Chondrocyte (in vitro differentiated cells): Measurements from ENCODE around the gene PRPF19. TPM values are rescaled to one million over a fixed set of nuclear protein-coding genes. Genes with fewer than 3 reads are reported as not detected.
A peak's percentile ranks its signal among the peaks of the same experiment; 100 is the strongest.

Experiments
- DNase-seq: peaks from one replicate; pipeline ENCODE4 v3.0.0; 2021; ENCODE audit warnings: mixed read lengths, low spot score
- H3K27ac Mint-ChIP-seq: one replicate; pipeline ENCODE4 v1.8.0; 2021; ENCODE audit warnings: mild to moderate bottlenecking, moderate library complexity, mixed read lengths; ENCODE audit not compliant: unreplicated experiment
- H3K27me3 Mint-ChIP-seq: 2 replicates; pipeline ENCODE4 v1.8.0; 2021; ENCODE audit warnings: low read depth, mixed read lengths
- H3K36me3 Mint-ChIP-seq: 2 replicates; pipeline ENCODE4 v1.8.0; 2021; ENCODE audit warnings: low read depth, mixed read lengths
- H3K4me1 Mint-ChIP-seq: 2 replicates; pipeline ENCODE4 v1.8.0; 2021; ENCODE audit warnings: low read depth, mild to moderate bottlenecking, mixed read lengths
- H3K4me3 Mint-ChIP-seq: one replicate; pipeline ENCODE4 v1.8.0; 2021; ENCODE audit warnings: mild to moderate bottlenecking, moderate library complexity, mixed read lengths; ENCODE audit not compliant: unreplicated experiment
- H3K9me3 Mint-ChIP-seq: 2 replicates; pipeline ENCODE4 v1.8.0; 2021; ENCODE audit warnings: low read depth, mixed read lengths
- total RNA-seq: library from RNA; stranded (reverse); gene quantifications from 3 replicates; pipeline ENCODE4 v1.2.1, GENCODE V29; 2021
- TF ChIP-seq, protein P1 (sequence below): fragments of 200-600 bp; sonication (generic); IDR thresholded peaks from 2 replicates; pipeline ENCODE4 v1.5.0; 2021; ENCODE audit warnings: antibody characterized with exemption, mild to moderate bottlenecking, moderate library complexity

Gene PRPF19
- total RNA-seq, 1 donor from 2014 or later, result 51.3 TPM

- Mint-ChIP-seq H3K27ac (peak within 1 kb of the TSS; percentile 97), H3K9me3 (no peaks in the 10 kb centered on the region), H3K36me3 (peaks cover 2% of the 10 kb centered on the region), H3K4me3 (peak within 1 kb of the TSS; percentile 82), H3K4me1 (peaks cover 57% of the 10 kb centered on the region), H3K27me3 (peaks cover 11% of the 10 kb centered on the region)
- TF ChIP-seq, protein P1, sequence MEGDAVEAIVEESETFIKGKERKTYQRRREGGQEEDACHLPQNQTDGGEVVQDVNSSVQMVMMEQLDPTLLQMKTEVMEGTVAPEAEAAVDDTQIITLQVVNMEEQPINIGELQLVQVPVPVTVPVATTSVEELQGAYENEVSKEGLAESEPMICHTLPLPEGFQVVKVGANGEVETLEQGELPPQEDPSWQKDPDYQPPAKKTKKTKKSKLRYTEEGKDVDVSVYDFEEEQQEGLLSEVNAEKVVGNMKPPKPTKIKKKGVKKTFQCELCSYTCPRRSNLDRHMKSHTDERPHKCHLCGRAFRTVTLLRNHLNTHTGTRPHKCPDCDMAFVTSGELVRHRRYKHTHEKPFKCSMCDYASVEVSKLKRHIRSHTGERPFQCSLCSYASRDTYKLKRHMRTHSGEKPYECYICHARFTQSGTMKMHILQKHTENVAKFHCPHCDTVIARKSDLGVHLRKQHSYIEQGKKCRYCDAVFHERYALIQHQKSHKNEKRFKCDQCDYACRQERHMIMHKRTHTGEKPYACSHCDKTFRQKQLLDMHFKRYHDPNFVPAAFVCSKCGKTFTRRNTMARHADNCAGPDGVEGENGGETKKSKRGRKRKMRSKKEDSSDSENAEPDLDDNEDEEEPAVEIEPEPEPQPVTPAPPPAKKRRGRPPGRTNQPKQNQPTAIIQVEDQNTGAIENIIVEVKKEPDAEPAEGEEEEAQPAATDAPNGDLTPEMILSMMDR, result no peak
- DNase-seq, result peak; percentile 98
Measured at GRCh38 chr11:60841797-60842667, 64.4 kb downstream of the PRPF19 start, which contains the start of gene CCDC86. Gene CCDC86 (plus strand): TSS chr11:60842113. CDS start chr11:60842125, 12 bp downstream.

Other genes starting within 250 kb of the PRPF19 start
- gene MS4A8, start 207.0 kb downstream of the PRPF19 start, total RNA-seq, result not detected in 3 replicates
- gene MS4A18, start 181.9 kb downstream of the PRPF19 start, total RNA-seq, result not detected in 3 replicates
- not detected in 3 replicates for gene MS4A15, start 149.7 kb downstream of the PRPF19 start, total RNA-seq
- gene MS4A10, start 121.3 kb downstream of the PRPF19 start, total RNA-seq, result not detected in 3 replicates
- 16.6 to 18.6 TPM (median 17.7 TPM) in 3 replicates for gene CCDC86, start 64.5 kb downstream of the PRPF19 start, total RNA-seq
- gene PTGDR2, start 50.6 kb downstream of the PRPF19 start, total RNA-seq, result 0.12 TPM in 1 of 3 replicates, not detected in the others
- gene ZP1, start 39.0 kb downstream of the PRPF19 start, total RNA-seq, result 0.40 to 0.49 TPM in 2 of 3 replicates, not detected in the other
- gene TMEM109, start 7.6 kb upstream of the PRPF19 start, total RNA-seq, result 97.0 to 124 TPM (median 104 TPM) in 3 replicates
- gene TMEM132A, start 17.9 kb upstream of the PRPF19 start, total RNA-seq, result 41.3 to 72.0 TPM (median 69.8 TPM) in 3 replicates
- 0.54 to 1.6 TPM (median 0.62 TPM) in 3 replicates for gene SLC15A3, start 45.6 kb upstream of the PRPF19 start, total RNA-seq
- gene CD6, start 65.1 kb upstream of the PRPF19 start, total RNA-seq, result 0.33 TPM in 1 of 3 replicates, not detected in the others
- not detected in 3 replicates for gene CD5, start 195.9 kb upstream of the PRPF19 start, total RNA-seq